Endothelial cell (in vitro differentiated cells): ENCODE results near the gene HDAC4. TPM values are rescaled to one million over a fixed set of nuclear protein-coding genes. Genes with fewer than 3 reads are reported as not detected.
A peak's percentile ranks its signal among the peaks of the same experiment; 100 is the strongest.

Experiments
- DNase-seq: peaks from one replicate; pipeline ENCODE4 v3.0.0; 2021; ENCODE audit warnings: low spot score
- H3K27ac Mint-ChIP-seq: one replicate; pipeline ENCODE4 v1.8.0; 2021; ENCODE audit warnings: mixed read lengths, inconsistent platforms; ENCODE audit not compliant: unreplicated experiment
- H3K27me3 Mint-ChIP-seq: one replicate; pipeline ENCODE4 v1.8.0; 2021; ENCODE audit warnings: mild to moderate bottlenecking, moderate library complexity, mixed read lengths, inconsistent platforms; ENCODE audit not compliant: unreplicated experiment
- H3K36me3 Mint-ChIP-seq: one replicate; pipeline ENCODE4 v1.8.0; 2021; ENCODE audit warnings: mild to moderate bottlenecking, low read depth, mixed read lengths, inconsistent platforms; ENCODE audit not compliant: unreplicated experiment
- H3K4me1 Mint-ChIP-seq: one replicate; pipeline ENCODE4 v1.8.0; 2021; ENCODE audit warnings: mild to moderate bottlenecking, mixed read lengths, inconsistent platforms; ENCODE audit not compliant: unreplicated experiment
- H3K4me3 Mint-ChIP-seq: one replicate; pipeline ENCODE4 v1.8.0; 2021; ENCODE audit warnings: mild to moderate bottlenecking, mixed read lengths, inconsistent platforms; ENCODE audit not compliant: unreplicated experiment
- H3K9me3 Mint-ChIP-seq: one replicate; pipeline ENCODE4 v1.8.0; 2021; ENCODE audit warnings: mixed read lengths, inconsistent platforms; ENCODE audit not compliant: unreplicated experiment
- total RNA-seq: library from RNA; stranded (reverse); fragmentation: NEBNext Ultra II Directional; extraction: Animal tissue kit (Norgen Biotek cat#: 25700); gene quantifications from one replicate; pipeline ENCODE4 v1.2.1, GENCODE V29; 2021; ENCODE audit not compliant: unreplicated experiment
- TF ChIP-seq, protein P1 (sequence below): fragments of 200-600 bp; sonication (generic); IDR thresholded peaks from one replicate; pipeline ENCODE4 v1.5.0; 2021; ENCODE audit warnings: antibody characterized with exemption; ENCODE audit not compliant: unreplicated experiment

HDAC4 gene
- total RNA-seq, 1 donor from 2014 or later, result 26.0 TPM

DNA sequence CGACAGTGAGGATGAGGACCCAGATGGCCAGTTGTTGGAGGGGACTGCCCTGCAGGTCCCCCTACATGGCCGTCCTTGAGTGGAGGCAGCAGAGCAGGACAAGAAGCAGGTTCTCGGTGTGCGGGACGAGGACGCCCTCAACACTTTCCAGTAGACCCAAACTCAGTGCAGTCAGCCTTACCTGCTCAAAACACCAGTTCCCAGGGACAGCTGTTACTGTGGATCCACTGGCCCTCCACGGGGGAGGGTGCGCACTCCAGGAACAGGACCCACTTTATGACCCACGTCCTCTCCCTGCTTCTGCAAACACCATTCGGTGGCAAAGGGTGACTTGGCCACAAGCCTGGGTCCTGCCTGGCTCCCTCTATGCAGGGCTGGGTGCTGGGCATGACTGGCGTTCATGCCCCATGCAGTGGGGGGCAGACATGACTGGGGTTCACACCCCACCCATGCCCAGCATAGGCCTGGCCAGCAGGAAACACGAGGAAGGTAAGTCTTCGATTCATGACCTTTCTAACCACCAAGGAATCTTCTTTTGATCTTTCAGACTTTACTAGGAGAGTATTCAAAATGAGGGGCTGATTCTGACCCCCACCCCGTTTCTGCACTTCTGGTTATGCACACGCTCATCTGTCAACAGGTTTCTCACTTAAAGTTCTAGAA, 233.7 kb downstream of the HDAC4 start:
- DNase-seq, result no peak
- Mint-ChIP-seq H3K27ac (no peak overlapping the region), H3K36me3 (peaks cover 23% of the 10 kb centered on the region), H3K9me3 (no peaks in the 10 kb centered on the region), H3K27me3 (peaks cover 4% of the 10 kb centered on the region), H3K4me3 (no peak overlapping the region), H3K4me1 (no peaks in the 10 kb centered on the region)
- TF ChIP-seq, protein P1, sequence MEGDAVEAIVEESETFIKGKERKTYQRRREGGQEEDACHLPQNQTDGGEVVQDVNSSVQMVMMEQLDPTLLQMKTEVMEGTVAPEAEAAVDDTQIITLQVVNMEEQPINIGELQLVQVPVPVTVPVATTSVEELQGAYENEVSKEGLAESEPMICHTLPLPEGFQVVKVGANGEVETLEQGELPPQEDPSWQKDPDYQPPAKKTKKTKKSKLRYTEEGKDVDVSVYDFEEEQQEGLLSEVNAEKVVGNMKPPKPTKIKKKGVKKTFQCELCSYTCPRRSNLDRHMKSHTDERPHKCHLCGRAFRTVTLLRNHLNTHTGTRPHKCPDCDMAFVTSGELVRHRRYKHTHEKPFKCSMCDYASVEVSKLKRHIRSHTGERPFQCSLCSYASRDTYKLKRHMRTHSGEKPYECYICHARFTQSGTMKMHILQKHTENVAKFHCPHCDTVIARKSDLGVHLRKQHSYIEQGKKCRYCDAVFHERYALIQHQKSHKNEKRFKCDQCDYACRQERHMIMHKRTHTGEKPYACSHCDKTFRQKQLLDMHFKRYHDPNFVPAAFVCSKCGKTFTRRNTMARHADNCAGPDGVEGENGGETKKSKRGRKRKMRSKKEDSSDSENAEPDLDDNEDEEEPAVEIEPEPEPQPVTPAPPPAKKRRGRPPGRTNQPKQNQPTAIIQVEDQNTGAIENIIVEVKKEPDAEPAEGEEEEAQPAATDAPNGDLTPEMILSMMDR, result no peak

DNA sequence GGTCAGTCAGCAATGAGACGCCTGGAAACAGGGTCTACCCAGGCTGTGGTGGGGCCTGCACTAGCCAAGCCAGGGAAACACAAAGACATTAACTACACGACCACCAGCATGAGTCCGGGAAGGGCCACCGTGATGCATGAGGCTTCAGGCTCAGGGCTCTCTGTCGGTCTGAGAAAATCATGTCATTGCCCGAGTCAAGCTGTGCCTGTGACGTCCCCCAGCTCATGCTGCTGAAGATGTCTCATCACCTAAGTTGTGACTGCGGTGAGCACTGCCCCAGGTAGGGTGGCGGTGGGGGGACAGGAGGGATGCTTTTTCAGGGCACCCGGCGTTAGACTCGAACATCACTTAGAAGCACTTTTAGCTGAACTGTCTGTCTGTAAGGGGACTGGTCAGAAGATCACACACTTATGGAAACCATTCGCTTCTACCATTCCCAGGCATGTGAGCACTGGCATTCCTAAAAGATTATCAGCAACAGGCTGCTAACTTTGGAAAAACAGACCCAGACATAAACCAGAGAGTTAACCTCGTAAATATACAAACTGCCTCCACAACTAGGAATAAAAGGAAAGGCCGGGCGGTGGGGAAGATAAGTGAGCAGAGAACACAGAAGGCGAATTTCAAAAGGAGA, 234.5 kb downstream of the HDAC4 start:
- no peaks in the 10 kb centered on the region for H3K4me1 Mint-ChIP-seq
- H3K36me3 Mint-ChIP-seq, result peaks cover 22% of the 10 kb centered on the region
- peak overlapping the region; percentile 18 for H3K27ac Mint-ChIP-seq
- TF ChIP-seq, protein P1, result no peak
- H3K9me3 Mint-ChIP-seq, result no peaks in the 10 kb centered on the region
- no peak overlapping the region for H3K4me3 Mint-ChIP-seq
- no peak for DNase-seq
- peaks cover 8% of the 10 kb centered on the region for H3K27me3 Mint-ChIP-seq

DNA sequence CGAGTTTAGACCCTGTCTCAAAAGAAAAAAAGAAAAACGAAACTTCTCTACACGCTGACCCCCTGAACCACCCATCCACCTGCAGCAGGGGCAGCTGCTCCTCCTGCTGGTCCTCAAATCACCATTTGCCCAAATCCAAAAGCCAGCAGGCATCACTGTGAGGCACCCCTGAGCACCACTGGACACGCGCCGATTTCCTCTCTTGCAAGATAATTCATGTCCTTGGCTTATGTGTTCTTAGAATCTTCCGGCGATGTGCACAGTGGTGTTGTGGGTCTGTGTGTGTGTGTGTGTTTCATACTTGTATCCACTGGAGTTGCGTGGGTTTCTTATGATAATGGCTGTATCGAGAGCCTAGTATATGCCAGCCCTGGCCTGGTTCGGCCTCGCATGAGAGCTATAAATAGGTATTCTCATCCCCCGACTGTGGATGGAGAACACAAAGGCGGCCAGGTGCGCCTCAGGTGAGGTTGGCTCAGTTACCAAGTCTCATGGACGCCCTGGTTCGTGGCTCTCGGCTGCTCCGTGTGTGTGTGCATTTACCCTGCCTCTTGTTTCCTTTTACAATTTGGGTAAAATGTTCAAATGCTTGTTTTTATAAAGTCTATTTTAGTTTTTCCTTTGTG, 235.5 kb downstream of the HDAC4 start:
- Mint-ChIP-seq H3K4me1 (no peaks in the 10 kb centered on the region), H3K36me3 (peaks cover 15% of the 10 kb centered on the region), H3K9me3 (no peaks in the 10 kb centered on the region), H3K27me3 (peaks cover 10% of the 10 kb centered on the region), H3K4me3 (no peak overlapping the region), H3K27ac (no peak overlapping the region)
- TF ChIP-seq, protein P1, result no peak
- DNase-seq, result no peak

DNA sequence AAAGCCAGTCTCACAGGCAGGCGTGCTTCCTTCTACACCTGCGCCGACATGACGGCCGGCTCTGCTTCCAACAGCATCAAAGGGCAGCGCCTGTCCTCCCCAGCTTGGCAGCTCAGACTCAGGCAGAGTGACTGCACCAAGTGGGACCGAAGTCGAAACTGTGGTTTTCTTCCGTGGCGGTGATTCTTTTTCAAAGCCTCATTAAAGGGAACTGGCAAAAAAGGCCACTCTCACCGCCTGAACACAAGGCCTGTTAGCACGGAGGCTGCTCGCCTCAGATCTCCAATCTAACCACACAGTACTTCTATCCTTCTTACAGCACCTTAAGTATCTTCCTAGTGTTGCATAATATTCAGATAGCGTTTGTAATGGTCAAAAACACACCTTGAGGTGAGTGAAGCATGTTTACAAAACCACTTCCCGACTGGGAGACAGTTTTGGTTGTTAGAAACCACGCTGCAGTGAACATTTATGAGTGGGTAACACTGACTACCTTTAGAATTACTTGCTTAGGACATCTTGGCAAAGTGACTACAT, 236.4 kb downstream of the HDAC4 start:
- peaks cover 11% of the 10 kb centered on the region for H3K27me3 Mint-ChIP-seq
- DNase-seq, result no peak
- H3K36me3 Mint-ChIP-seq, result peaks cover 14% of the 10 kb centered on the region
- H3K27ac Mint-ChIP-seq, result no peak overlapping the region
- TF ChIP-seq, protein P1, result no peak
- no peak overlapping the region for H3K4me3 Mint-ChIP-seq
- H3K4me1 Mint-ChIP-seq, result no peaks in the 10 kb centered on the region
- H3K9me3 Mint-ChIP-seq, result no peaks in the 10 kb centered on the region
